NCI-H1105 (cell line): Measurements from ENCODE around the gene ABCB9.
"Not testable (repeated sequence)": the region's sequence is repeated elsewhere in the genome, so short reads cannot be mapped to it uniquely, and the experiment has no call there.

Experiments used
- DNase-seq: peaks from one replicate; lab custom pipeline; 2025; lab: John Stamatoyannopoulos, UW

The ABCB9 gene

GRCh38 chr12:122965851-122966742, at the start of gene ABCB9:
Gene ABCB9 (minus strand): TSS chr12:122966463. CDS start chr12:122960235, 6,228 bp downstream.
- DNase-seq: peak; percentile 92

- not testable (repeated sequence) for DNase-seq
Measured at GRCh38 chr12:123014473-123014872, 48.2 kb upstream of the ABCB9 start.

GRCh38 chr12:123013185-123014095, 47.2 kb upstream of the ABCB9 start:
- no peak for DNase-seq

GRCh38 chr12:123011701-123012100, 45.4 kb upstream of the ABCB9 start:
- no peak for DNase-seq

GRCh38 chr12:123010681-123011080, 44.4 kb upstream of the ABCB9 start:
- no peak for DNase-seq

GRCh38 chr12:123010110-123010509, 43.8 kb upstream of the ABCB9 start:
- no peak for DNase-seq

GRCh38 chr12:123006977-123007376, 40.7 kb upstream of the ABCB9 start:
- no peak for DNase-seq

GRCh38 chr12:123005081-123005626, 38.9 kb upstream of the ABCB9 start:
- no peak for DNase-seq

- no peak for DNase-seq
Measured at GRCh38 chr12:123004287-123004686, 38.0 kb upstream of the ABCB9 start.

- no peak for DNase-seq
Measured at GRCh38 chr12:123003257-123003656, 37.0 kb upstream of the ABCB9 start.

- DNase-seq: no peak
Measured at GRCh38 chr12:123001464-123001863, 35.2 kb upstream of the ABCB9 start.

GRCh38 chr12:123000578-123000977, 34.3 kb upstream of the ABCB9 start:
- DNase-seq: no peak

GRCh38 chr12:122999986-123000420, 33.7 kb upstream of the ABCB9 start:
- DNase-seq: no peak

- DNase-seq: no peak
Measured at GRCh38 chr12:122999196-122999946, 33.1 kb upstream of the ABCB9 start.

GRCh38 chr12:122998316-122998715, 32.1 kb upstream of the ABCB9 start:
- no peak for DNase-seq

GRCh38 chr12:122997343-122998250, 31.3 kb upstream of the ABCB9 start:
- DNase-seq: no peak

- DNase-seq: no peak
Measured at GRCh38 chr12:122996621-122997342, 30.5 kb upstream of the ABCB9 start.

- DNase-seq: no peak
Measured at GRCh38 chr12:122996188-122996601, 29.9 kb upstream of the ABCB9 start.

GRCh38 chr12:122995503-122996187, 29.4 kb upstream of the ABCB9 start:
- no peak for DNase-seq
